Measurements from ENCODE around the gene PLD5. TPM values are rescaled to one million over a fixed set of nuclear protein-coding genes. Genes with fewer than 3 reads are reported as not detected.
"Not testable (repeated sequence)": the region's sequence is repeated elsewhere in the genome, so short reads cannot be mapped to it uniquely, and the experiment has no call there.

The PLD5 gene
- polyA plus RNA-seq, 3 donors, result 0.29 to 1.0 (median 0.56) TPM

DNA sequence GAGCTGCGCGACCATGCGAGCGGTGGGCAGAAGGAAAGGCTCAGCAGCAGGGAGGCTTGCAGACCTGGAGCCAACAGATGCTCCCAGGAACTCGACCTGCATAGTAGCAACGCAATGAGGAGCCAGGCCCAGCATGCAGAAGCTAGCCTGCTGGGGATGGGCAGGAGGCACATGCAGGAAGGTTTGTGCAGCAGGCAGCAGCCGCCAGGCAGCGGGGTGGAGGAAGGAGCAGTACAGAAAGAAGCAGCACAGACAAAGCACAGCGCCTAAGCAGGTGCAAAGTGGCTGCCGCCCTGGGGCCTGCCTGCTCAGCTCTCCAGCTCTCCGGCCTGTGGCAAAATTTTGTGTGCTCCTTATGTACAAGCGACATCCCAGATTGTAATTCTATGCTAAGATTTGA lies 312.1 kb downstream of the PLD5 start:
- DNase-seq, result no peak

GRCh38 chr1:242211254-242212022 lies 313.1 kb downstream of the PLD5 start:
- DNase-seq, result no peak

DNA sequence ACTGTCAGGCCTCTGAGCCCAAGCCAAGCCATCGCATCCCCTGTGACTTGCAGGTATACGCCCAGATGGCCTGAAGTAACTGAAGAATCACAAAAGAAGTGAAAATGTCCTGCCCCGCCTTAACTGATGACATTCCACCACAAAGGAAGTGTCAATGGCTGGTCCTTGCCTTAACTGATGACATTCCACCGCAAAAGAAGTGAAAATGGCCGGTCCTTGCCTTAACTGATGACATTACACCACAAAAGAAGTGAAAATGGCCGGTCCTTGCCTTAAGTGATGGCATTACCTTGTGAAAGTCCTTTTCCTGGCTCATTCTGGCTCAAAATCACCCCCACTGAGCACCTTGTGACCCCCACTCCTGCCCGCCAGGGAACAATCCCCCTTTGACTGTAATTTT lies 314.2 kb downstream of the PLD5 start:
- not testable (repeated sequence) for DNase-seq

DNA sequence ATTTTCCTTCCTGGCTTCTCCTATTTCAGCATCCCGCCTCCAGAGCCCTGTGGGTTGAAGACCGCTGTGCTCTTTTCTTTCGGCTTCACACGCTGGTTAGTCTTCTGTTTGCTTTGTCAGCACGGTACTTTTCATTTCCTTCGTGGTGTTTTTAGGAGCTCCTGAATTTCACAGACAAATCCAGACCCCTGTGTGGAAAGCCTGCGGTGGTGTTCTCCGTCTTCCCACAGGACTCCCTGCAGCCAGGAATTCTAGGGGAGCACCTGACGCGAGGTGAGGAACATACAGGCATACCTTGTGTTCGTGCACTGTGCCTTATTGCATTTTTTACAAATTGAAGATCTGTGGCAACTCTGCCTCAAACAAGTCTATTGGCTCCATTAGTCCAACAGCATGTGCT lies 315.4 kb downstream of the PLD5 start:
- no peak for DNase-seq

DNA sequence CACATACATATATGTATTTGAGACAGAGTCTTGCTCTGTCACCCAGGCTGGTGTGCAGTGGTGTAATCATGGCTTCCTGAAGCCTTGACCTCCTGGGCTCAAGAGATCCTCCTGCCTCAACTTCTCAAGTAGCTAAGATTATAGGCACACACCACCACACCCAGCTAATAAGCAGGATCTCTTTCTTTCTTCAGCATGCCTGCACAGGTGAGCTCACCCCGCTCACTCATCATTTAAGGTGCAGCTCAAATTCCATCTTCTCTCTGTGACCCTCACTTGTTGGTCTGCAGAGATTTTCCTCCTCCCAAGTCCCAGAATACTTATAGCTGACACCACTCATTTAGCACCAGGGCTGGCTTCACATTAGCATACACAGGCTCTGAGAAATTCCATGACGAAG lies 316.5 kb downstream of the PLD5 start:
- DNase-seq, result no peak

GRCh38 chr1:242206994-242207393 lies 317.5 kb downstream of the PLD5 start:
- DNase-seq, result no peak

- DNase-seq, result no peak
These were observed 318.6 kb downstream of the PLD5 start for GRCh38 chr1:242205622-242206489.

GRCh38 chr1:242203262-242203661 lies 321.2 kb downstream of the PLD5 start:
- no peak for DNase-seq

DNA sequence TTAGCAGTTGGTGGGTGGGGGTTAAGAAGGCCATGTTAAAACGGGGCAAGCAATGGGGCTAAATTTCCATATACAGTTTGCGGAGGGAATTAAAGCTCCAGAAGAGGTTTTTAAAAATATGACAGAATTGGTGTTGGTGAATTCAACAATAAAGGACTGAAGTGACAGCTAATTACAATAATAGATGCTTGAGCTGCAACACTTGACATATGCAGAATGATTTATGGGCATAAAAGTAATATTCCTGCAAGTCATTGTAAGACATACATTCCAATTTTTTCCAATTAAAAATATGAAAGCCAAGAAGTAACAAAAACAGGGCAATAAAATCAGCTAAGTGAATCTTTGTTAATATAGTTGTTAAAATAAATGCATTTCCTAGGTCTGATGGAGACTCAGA lies 323.4 kb downstream of the PLD5 start:
- no peak for DNase-seq

GRCh38 chr1:242199776-242200458 lies 324.6 kb downstream of the PLD5 start:
- DNase-seq, result no peak

DNA sequence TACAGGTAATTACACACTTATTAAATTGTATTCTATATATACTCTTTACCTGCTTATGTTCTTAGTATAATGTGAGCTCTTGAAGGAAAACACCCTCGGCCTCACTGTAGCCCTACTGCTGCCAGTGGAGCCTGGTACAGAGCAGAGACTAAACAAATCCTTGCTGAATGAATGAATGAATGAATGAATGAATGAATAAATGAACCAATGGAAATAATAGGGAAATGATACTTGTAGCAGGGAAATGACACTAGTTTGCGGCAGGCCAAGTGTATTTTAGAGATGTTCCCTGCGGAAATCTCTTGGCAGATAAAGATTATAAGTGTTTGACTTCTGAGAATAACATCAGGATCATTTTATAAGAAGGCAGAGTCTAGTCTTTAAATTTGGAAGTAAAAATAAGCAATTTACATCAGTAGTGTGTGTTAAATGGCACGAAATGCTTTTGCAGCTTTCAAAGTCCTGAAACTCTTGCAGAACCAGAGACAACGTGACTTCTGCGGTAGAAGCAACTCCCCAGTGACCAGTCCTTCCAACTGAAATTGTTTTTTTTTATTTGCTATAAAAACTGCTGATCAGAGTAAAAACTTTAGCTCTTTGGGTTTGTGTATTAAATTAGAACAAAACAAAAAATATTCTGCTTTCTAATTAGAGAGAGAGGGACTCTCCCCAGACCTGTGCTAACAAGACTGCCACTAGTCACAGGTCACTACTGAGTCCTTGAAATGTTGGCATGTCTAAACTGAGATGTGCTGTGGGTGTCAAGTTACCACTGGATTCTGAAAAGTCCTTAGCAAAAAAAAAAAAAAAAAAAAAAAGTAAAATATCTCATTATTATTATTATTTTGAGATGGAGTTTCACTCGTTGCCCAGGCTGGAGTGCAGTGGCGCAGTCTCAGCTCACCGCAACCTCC lies 326.3 kb downstream of the PLD5 start:
- DNase-seq, result no peak

GRCh38 chr1:242196914-242197313 lies 327.6 kb downstream of the PLD5 start:
- no peak for DNase-seq

GRCh38 chr1:242196101-242196500 lies 328.4 kb downstream of the PLD5 start:
- no peak for DNase-seq

GRCh38 chr1:242189591-242189990 lies 334.9 kb downstream of the PLD5 start:
- DNase-seq, result no peak

- no peak for DNase-seq
These were observed 336.7 kb downstream of the PLD5 start for GRCh38 chr1:242187816-242188215.

GRCh38 chr1:242187171-242187570 lies 337.3 kb downstream of the PLD5 start:
- DNase-seq, result no peak

- DNase-seq, result no peak
These were observed 338.8 kb downstream of the PLD5 start for GRCh38 chr1:242185731-242186130.

DNA sequence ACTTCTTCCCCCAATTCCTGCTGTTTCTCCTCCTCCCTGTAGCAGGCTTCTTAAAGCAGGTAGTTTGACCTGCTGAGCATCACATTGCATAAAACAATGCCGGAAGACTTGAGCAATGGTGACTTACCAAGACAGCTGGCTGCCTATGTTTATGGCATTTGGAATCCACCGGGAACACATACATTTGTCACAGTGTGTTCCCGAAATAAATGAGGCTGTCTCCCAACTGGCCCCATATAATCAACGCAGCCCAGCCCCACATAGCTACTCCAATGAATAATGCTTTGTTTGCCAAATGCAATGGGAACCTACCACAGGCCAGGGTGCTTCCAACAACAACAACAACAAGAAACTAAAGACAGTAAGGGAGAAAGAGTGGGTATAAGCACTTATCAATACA lies 339.5 kb downstream of the PLD5 start:
- DNase-seq, result no peak

DNA sequence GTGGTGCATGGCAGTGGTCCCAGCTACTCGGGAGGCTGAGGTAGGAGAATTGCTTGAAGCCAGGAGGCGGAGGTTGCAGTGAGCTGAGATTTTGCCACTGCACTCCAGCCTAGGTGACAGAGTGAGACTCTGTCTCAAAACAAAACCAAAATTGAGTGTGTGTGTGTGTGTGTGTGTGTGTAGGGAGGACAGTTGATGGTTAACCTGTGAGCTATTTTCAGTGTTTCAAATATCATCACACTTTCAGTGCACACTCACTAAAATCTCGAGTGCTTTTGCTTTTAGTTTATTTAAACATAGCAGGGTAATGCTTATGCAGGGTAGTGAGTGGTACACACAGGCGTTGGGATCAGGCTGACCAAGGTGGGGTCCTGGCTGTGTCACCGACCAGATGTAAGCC lies 344.7 kb downstream of the PLD5 start:
- DNase-seq, result not testable (repeated sequence)

- no peak for DNase-seq
These were observed 345.4 kb downstream of the PLD5 start for GRCh38 chr1:242178924-242179708.

DNA sequence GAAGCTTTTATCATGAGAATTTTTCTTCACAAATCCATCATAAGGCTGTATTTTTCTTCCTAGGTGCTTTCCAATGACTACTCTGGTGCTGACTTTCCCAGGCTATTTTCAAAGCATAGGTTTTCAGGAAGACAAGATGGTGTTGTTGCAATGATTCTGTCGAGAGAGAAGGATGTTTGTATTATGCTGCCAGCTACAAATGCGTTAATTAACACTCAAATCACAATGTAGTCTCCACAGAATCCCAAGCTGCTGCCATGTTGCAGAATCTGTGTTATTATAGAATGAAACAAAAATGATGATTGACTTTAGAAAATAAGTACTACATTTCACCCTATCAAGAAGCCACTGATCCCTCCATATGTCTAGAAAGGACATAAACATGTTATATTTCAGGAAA lies 346.1 kb downstream of the PLD5 start:
- DNase-seq, result no peak

Data from renal pelvis (tissue), 4 donors.